Right lobe of liver (tissue), 6 donors: ENCODE data around the gene PAPOLG. TPM values are rescaled to one million over a fixed set of nuclear protein-coding genes. Genes with fewer than 3 reads are reported as not detected.
A peak's percentile ranks its signal among the peaks of the same experiment; 100 is the strongest.
"Not testable (repeated sequence)": the region's sequence is repeated elsewhere in the genome, so short reads cannot be mapped to it uniquely, and the experiment has no call there.

Experiments used
- ATAC-seq, 4 donors: fragments of 200-7000 bp; cut with Tn5 transposase; one replicate each; pipeline ENCODE4 v1.9.1; 2020; ENCODE audit warnings: mild to moderate bottlenecking in 4 of 4, moderate library complexity in 4 of 4
- DNase-seq, 3 donors: peaks; one replicate each; pipeline ENCODE4 v3.0.0-alpha.2; 2020
- H3K27ac ChIP-seq, 3 donors: fragments of 200-600 bp; one replicate each; pipeline ENCODE4 v1.8.0; 2022
- H3K27me3 ChIP-seq, 2 donors: fragments of 200-600 bp; one replicate each; pipeline ENCODE4 v1.8.0; 2022
- H3K36me3 ChIP-seq, 4 donors: fragments of 200-600 bp; sonication (generic) in 1 of 4; one replicate each; pipeline versions ENCODE4 v1.5.1 to v1.8.0; 2017 to 2022; ENCODE audit warnings: control low read depth in 1 of 4
- H3K4me1 ChIP-seq, 4 donors: fragments of 200-600 bp; sonication (generic) in 1 of 4; one replicate each; pipeline versions ENCODE4 v1.5.1 to v1.8.0; 2017 to 2022; ENCODE audit warnings: control low read depth in 1 of 4
- H3K4me3 ChIP-seq, 3 donors: fragments of 200-600 bp; one replicate each; pipeline ENCODE4 v1.8.0; 2022
- H3K9me3 ChIP-seq, 4 donors: fragments of 200-600 bp; sonication (generic) in 1 of 4; one replicate each; pipeline versions ENCODE4 v1.5.1 to v1.8.0; 2017 to 2022; ENCODE audit warnings: control low read depth in 1 of 4
- CTCF ChIP-seq, 4 donors: fragments of 200-600 bp in 3 of 4; fragments of 450-650 bp in 1 of 4; IDR thresholded peaks; one replicate each; pipeline versions ENCODE4 v1.5.1 to v1.8.0; 2016 to 2022; ENCODE audit warnings: antibody characterized with exemption in 4 of 4, mild to moderate bottlenecking in 2 of 4
- POLR2A ChIP-seq: fragments of 450-650 bp; IDR thresholded peaks from one replicate; pipeline ENCODE4 v1.6.1; 2017; ENCODE audit warnings: antibody characterized with exemption, mild to moderate bottlenecking
- WGBS: methylation state at CpG from one replicate; pipeline ENCODE4 v1.1.6; 2018; ENCODE audit warnings: low coverage, low lambda C conversion rate; ENCODE audit not compliant: insufficient coverage; ENCODE audit errors: missing lambda C conversion rate; 5-methylcytosine and 5-hydroxymethylcytosine counted together
- intact Hi-C, 2 donors: fragments of 100-400 bp; cut with DNase I; formaldehyde crosslinking; loops; one replicate each; pipeline versions ENCODE4 v1.11.2 to v1.14.1; 2022
- total RNA-seq, 6 experiments: library from RNA; depleted of rRNA in 2 of 6; stranded (reverse); fragments of >200 nt in 2 of 6; fragmentation: NEBNext Ultra II Directional in 3 of 6; extraction: Animal tissue kit (Norgen Biotek cat#: 25700) in 3 of 6; gene quantifications; one replicate each; pipeline versions ENCODE4 v1.1.0 to v1.2.4, GENCODE V29; 2016 to 2023
- donor health status: DM: no; HTN: yes; CAD: no.
- donor health status: DM: no; HTN: no; CAD: no.
- donor health status: DM: no; HTN: no; CAD: no.
- donor health status: DM: no; HTN: yes; CAD: no.
- donor health status: DM: no; HTN: yes; CAD: no.

PAPOLG gene
- total RNA-seq, 6 experiments from 2014 or later, result 3.6 to 5.9 (median 4.2) TPM

GRCh38 chr2:60806988-60807681, 51.1 kb downstream of the PAPOLG start:
- 46% methylated on average over 5 of the region's 6 CpGs for WGBS
- no peak overlapping the region for H3K27ac ChIP-seq
- no peaks in the 10 kb centered on the region for H3K36me3 ChIP-seq
- ATAC-seq (no peak), DNase-seq (peak in 1 of 3 donors; percentile 14)
- TF ChIP-seq CTCF (IDR thresholded peaks at IDR 0.05) (no peak), POLR2A (no peak)
- H3K4me1 ChIP-seq, result no peaks in the 10 kb centered on the region
- H3K9me3 ChIP-seq, result no peaks in the 10 kb centered on the region
- no peak overlapping the region for H3K4me3 ChIP-seq
- no peaks in the 10 kb centered on the region for H3K27me3 ChIP-seq
- intact Hi-C loops, result no loop called here

GRCh38 chr2:60808330-60808801, 52.3 kb downstream of the PAPOLG start:
- Histone ChIP-seq H3K27me3 (no peaks in the 10 kb centered on the region), H3K36me3 (no peaks in the 10 kb centered on the region), H3K27ac (no peak overlapping the region), H3K4me1 (no peaks in the 10 kb centered on the region), H3K9me3 (no peaks in the 10 kb centered on the region), H3K4me3 (no peak overlapping the region)
- 89% methylated on average over 8 of the region's 16 CpGs for WGBS
- intact Hi-C loops, result no loop called here
- ATAC-seq (no peak), DNase-seq (peak in 1 of 3 donors; percentile 36)
- TF ChIP-seq POLR2A (no peak), CTCF (IDR thresholded peaks at IDR 0.05) (no peak)

GRCh38 chr2:60811491-60812375, 55.7 kb downstream of the PAPOLG start:
- no peak for TF ChIP-seq CTCF (IDR thresholded peaks at IDR 0.05)
- no peak overlapping the region for H3K27ac ChIP-seq
- H3K4me3 ChIP-seq, result no peak overlapping the region
- 92% methylated on average over 9 of the region's 14 CpGs for WGBS
- peak in 1 of 3 donors; percentile 14 for DNase-seq
- H3K9me3 ChIP-seq, result no peaks in the 10 kb centered on the region
- H3K36me3 ChIP-seq, result no peaks in the 10 kb centered on the region
- no peak for ATAC-seq
- H3K4me1 ChIP-seq, result no peaks in the 10 kb centered on the region
- intact Hi-C loops, result no loop called here
- H3K27me3 ChIP-seq, result no peaks in the 10 kb centered on the region

- H3K9me3 ChIP-seq, H3K27me3 ChIP-seq, H3K4me1 ChIP-seq, H3K27ac ChIP-seq, H3K4me3 ChIP-seq, H3K36me3 ChIP-seq, intact Hi-C loops, ATAC-seq: not testable (repeated sequence)
- 73% methylated on average over 5 of the region's 9 CpGs for WGBS
- peak in 1 of 3 donors; percentile 14 for DNase-seq
Measured at GRCh38 chr2:60817191-60817590, 61.1 kb downstream of the PAPOLG start.

GRCh38 chr2:60818272-60818671, 62.2 kb downstream of the PAPOLG start:
- Histone ChIP-seq H3K27me3 (no peaks in the 10 kb centered on the region), H3K9me3 (no peaks in the 10 kb centered on the region), H3K27ac (no peak overlapping the region), H3K36me3 (no peaks in the 10 kb centered on the region), H3K4me1 (no peaks in the 10 kb centered on the region), H3K4me3 (no peak overlapping the region)
- ATAC-seq (peak in 2 of 4 donors; percentile 26 to 37), DNase-seq (no peak)
- intact Hi-C loops, result no loop called here
- 17% methylated on average over 2 of the region's 4 CpGs for WGBS
- no peak for TF ChIP-seq POLR2A
- TF ChIP-seq CTCF (IDR thresholded peaks at IDR 0.05), result no peak
